GM19025 (cell line): Measurements from ENCODE around the gene TBC1D9B.
"Not testable (repeated sequence)": the region's sequence is repeated elsewhere in the genome, so short reads cannot be mapped to it uniquely, and the experiment has no call there.

ENCODE experiments used
- ATAC-seq: cut with Tn5 transposase; IDR thresholded peaks from one replicate; pipeline ENCODE4 v1.9.1; 2021; ENCODE audit warnings: mild to moderate bottlenecking, low read depth, moderate library complexity; ENCODE audit not compliant: unreplicated experiment

The TBC1D9B gene

DNA sequence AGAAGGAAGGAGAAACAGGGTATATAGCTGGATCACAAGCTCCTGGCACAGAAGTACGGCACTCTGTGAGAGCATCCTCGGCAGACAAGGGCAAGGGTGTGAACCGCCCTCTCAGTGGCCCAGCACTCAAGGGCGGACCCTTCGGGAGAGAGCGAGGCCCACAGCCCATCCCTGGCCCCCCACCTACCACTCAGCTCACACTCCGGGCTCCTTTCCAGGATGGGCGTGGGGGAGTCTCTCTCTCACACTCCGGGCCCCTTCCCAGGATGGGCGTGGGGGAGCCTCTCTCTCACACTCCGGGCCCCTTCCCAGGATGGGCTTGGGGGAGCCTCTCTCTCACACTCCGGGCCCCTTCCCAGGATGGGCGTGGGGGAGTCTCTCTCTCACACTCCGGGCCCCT is 36.2 kb downstream of the TBC1D9B start:
- ATAC-seq: not testable (repeated sequence)

DNA sequence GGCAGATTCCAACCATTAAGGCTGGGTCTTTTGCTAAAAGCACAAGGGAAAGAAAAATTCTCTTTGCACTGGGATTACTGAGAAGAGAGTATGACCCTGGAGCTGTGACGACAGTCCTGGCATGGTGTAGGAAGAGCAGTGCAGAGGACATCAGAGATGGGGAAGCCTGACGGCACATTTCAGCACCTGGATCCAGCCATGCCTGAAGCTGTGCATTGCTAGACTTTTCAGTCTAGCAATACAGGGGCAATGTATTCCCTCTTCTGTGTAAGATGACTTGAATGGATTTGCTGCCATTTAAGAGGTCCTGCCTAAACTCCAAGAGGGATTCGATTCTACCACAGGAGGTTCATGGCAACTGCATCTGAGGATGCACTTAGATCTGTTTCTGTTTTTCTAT is 36.7 kb downstream of the TBC1D9B start:
- ATAC-seq: no peak

DNA sequence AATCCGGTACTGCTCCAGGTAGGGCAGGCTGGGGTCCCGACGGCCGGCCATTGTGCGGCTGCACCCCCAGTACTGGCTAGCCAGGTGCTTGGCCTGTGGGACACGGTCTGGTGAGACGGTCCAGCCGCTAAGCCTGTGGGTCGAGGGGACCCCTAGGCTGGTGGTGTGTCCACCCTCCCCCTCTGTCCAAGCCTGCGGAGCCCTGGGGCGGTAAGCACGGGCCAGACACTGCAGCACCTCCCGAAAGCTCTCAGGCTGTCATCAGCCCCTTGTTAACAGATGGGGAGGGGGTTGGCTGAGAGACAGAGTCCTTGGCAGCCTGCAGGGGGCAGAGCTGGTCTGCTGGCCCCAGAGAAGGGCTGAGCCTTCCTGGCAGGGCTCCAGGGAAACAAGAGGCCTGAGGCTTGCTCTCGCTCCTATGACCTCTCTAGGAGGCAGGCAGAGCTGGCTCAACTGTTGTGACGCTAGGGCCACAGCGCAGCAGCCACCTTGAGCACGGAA is 37.2 kb downstream of the TBC1D9B start:
- ATAC-seq: no peak

DNA sequence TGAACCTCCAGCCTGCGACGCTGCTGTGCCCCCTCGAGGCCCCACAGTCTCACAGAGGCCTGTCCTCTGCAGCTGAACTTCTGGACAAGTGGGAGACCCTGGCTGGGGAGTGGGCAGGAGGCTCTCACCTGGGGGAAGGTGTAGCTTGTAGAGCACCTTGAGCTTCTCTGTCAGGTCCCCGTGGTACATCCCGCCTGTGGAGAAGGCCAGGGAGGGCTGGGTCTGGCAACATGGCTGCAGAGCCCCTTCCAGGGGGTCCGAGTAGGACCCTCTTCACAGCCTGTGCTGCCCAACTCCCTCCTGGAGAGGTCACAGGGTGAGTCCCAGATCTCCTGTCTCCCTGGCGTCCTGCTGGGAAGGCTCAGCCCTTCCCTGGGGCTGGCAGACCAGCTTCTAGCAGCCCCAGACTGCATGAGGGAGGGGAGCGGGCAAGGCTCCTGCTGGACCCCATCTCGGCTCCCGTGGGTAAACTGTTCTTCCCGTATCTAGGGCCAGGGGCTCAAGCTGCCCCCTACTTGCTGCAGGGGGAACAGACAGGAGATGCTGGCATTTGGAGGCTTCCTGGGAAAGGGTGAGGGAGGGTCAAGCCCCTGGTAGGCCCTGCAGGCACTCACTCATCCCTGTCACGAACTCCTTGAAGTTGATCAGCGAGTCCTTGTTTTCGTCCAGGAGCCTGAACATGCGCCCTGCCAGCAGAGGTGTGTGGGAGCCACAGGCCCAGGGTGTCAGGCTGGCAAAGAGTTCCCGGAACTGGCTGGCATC is 37.9 kb downstream of the TBC1D9B start:
- no peak for ATAC-seq

DNA sequence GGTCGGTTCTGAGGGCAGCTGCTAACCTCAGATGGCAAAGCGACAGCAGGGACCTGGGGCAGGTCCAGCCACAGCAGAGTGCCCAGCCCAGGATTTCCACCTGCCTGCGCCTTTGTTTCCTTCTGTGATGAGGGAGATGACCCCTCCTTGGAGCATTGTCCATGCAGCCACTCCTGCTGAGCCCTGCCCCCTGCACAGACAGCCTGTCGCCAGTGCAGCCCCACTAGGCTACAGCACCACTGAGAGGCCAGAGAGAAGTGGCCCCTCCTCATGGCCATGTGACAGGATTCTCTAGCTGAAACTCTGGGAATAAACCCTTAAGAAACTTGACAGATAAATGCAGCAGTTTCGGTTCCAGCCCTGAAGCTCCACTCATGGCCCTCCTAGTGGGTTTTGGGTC is 38.6 kb downstream of the TBC1D9B start:
- no peak for ATAC-seq

DNA sequence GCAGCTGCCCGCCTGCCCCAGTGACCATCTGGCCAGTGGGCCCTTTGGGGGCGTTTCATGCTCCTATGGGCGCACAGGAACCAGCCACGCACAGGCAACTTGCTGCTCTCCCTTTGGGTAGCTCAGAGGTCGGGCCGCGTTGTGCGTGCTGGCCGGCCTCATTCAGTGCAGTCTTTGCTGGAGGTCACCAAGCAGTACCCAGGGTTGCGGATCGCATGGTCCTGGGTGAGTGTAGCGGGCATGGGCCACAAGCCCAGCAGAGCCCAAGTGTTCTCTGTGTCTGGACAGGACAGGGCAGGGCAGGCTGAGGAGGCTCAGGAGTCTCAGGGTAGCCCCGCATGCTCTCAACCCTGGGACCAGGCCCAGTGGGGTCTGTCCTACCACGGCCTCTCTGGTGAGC is 39.2 kb downstream of the TBC1D9B start:
- no peak for ATAC-seq

DNA sequence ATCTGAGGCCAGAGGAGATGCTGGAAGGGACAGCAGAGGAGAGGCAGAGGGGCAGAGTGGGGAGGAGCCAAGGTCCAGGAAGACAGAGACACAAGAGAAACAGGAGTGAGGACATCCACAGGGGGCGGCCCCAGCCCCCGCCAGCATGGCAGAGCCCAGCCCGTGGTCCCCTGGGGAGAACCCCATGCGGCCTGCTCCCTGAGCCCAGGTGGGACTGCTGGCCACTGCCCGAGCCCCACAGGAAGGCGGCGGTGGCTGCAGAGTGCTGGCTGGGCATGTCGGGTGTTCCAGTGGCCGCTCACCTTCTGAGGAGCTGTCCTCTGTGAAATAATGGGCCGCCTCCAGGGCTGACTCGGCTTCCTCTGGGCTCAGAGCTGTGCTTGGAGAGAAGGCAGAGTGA is 40.2 kb downstream of the TBC1D9B start:
- no peak for ATAC-seq

DNA sequence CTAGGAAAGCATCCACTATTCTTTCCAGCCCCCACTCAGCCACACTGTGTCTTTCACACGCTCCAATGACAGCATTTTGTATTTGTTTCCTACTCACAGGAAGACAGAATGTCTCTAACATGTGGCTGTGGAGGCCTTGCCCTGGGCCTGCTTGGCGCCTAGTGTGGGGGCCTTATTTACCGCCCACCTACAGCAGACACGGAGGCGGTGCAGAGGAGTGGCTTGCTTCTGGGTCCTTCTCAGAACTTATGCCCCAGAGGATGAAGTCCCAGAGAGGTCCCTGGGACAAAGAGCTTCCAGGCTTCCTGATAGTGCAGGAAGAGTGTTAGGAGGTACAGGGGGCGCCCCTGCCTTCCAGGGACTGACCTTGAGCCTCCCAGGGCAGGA is 40.6 kb downstream of the TBC1D9B start:
- no peak for ATAC-seq

DNA sequence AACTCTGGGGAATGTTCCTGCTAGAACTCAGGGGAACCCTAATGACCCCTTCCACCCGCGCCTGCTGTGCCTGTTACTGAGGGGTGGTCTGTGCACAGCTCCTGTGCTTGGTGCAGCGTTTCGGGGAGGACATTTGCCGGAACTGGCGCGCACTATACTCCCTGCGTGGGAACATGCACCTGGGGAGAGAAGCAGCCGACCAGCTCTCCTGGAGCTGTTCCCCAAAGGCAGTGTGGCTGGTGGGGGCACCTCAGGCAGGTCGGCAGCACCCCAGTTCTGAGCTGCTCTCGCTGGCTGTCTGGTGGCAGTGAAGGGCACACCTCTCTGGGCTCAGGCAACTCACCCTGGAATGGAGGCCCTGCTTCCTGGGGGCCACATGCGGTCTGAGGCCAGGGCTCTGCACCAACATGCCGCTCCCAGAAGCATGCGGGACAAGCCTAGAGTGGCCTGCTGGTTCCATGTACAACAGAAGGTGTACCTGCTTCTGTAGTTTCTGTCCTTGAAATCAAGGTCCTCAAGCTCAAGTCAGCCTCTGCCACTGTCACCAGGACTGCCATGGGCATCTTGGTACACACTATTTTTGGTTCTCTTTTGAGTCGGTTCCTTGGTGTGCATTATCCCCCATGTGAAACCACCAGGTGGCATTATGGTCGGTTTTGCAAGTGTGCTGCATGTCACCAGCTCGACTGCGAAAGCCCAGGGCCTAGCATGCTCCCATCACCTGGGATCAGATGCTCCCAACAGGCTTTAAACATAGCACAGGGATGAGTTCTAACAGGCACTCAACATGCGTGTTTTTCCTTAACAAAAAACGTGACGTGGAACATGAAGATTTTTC is 41.2 kb downstream of the TBC1D9B start:
- ATAC-seq: no peak

DNA sequence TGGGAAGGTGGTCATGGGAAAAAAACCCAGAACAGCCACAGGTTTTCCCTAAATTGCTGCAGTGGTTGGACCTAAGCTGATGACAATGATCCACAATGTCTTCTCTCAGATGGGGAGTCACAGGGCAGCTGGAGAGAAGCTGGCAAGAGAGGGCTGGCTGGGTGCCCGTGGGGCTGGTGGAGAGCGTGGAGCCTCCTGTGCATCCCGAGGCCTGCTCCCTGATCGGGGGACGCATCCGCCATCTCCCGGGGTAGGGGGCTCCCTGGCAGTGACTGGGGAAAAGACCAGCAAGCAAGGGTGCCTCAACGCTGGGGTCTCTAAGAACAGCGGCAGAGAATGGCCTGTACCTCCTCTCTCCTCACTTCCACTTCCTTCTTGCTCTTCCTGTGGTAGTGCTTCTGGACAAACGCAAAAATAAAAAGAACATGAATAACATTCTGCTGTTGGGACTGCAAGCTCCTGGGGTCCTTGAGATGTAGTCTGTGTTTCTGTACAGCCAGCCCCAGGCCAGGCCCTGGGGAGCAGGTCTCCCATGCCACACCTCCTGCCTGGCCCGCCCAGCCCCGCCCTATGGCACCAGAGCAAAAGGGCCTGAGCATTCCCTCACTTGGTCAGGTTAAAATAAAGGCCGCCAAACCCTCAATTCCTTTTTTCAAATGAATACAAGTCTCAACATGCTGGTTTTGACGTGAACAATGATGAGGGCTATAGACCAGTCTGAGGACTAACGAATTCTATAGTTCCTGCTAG is 42.0 kb downstream of the TBC1D9B start:
- no peak for ATAC-seq

DNA sequence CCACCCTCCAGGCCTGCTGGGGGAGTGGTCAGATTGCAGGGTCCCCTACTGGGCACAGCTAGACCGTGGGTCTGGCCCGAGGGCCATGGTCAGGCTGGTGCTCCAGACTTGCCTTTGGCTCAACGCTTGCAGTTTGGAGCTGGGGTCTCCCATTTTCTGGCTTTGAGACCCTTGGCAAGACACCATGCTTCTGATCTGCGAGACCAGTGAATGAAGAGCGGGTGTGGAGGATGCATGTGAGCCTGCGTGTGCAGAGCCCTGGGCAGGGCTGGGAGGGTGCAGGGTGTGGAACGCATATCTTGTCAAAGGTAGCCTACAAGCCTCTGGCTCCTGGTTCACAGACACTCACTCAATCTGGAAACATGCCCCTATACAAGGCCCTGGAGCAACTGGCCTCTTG is 43.0 kb downstream of the TBC1D9B start:
- ATAC-seq: no peak

DNA sequence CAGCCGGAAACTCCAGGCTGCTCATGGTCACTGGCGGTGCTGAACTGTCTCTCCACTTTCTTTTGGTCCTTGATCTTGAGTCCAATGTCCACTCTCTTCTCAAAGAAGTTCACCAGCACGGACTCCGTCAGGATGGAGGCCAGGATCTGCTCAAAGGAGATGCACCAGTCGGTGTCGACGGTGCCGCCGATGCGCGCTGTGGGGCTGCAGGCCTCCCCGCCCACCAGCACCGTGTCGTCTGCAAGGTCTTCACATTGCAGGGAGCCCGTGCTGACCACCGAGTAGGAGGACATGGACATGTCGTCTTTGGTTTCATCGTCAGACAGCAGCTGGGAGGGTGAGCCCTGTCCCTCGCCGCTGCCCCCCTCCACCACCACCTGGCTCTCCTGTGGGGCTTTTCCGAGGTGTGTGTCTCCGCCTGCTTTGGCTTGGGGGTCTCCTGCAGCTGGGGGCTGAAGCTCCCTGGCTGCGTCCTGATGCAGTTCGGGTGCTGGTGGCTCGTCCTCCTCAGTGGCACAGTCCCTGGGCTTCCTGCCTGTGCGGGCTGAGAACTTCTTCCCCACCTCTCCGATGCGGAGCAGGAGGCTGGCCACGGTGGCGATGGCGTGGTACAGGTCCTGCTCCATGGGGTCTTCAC is 44.1 kb downstream of the TBC1D9B start:
- ATAC-seq: no peak

DNA sequence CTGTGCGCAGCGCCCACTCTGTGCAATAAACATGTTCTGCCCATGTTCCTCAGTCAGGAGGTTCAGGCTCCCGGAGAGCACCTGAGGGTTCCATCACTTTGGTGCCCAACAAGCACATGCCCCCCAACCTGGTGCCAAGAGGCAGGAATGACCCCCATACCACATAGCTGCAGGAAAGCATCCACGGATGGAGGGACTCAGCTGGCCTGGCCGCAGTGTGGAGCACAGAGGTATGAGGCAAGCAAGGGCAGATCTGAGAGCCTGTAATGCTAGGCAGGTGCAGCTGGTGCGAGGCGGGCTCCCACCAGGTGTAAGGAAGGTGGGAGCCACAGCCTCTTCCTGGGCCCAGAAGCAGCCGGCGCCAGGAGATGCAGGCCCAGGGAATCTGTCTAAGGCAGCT is 44.8 kb downstream of the TBC1D9B start:
- no peak for ATAC-seq

DNA sequence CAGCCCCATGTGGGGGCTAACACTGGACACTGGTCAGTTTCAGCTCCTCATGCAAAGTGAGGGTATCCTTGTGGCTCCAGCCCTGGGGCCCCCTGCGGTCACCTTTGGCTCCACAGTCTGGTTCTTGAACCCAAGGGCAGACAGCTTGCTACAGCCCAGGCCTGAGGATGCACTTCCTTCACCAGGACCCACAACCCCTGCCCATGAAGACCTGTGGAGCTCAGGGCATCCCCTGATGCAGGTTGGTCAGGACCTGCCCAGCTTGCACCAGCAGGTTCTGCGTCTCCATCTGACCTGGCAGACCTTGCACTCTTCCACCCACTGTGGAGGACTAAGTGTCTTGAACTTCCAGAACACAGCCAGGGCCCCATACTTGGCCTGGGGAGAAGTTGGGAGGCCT is 45.4 kb downstream of the TBC1D9B start:
- no peak for ATAC-seq

DNA sequence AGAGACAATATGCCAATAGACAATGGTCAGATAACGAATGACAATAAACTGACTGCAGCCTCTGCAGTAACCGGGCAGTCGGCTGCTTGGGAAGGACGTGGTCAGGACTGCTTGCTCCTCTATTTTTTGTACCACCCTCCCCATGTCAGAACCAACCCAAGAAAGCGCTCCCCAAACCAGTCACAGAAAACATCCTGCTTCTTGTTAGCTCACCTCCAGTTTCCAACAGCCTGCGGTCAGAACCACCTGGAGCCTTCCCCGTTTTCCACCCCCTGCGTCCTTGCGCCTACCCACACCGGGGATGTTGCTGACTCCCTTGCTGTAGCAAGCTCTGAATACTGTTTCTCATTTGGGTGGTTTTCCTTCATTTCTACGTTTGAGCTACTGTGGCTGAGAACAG is 47.4 kb downstream of the TBC1D9B start:
- no peak for ATAC-seq

DNA sequence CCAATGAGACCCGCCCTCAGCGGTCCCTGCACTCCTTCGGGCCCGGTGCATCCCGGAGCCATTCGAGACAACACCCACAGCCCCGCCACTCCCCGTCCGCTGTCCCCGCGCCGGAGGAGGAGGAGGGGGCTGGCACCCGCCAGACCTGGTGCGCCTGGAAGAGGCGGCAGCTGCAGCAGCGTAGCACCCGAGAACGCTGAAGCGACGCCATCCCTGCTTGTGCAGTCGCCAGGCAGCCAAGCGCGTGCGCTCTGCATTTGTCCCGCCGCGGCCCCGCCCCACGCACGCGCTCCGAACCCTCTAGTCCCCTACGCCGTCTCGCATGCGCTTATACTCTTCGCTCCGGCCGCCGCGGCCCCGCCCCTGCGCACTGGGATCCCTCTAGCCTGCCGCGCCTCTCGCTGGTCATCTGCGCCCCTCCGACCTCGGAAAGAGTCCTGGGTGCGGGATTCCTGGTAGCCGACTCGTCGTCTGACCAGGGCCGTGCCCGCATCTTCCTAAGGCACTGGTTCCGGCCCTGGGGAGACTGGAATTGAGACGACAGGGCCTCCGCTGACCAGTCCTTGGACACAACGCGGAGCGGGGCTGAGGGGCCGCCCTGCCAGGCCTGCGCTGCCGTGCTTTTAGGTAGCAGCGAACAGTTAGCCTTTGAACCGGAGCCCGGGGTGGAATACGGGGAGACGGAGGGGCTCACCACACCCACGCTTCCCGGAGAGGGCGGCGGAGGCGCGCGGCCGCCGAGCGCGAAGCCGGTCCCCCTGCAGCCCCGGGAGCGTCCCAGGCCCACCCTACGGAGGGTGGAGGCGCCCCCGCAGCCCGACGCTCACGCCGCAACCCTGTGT is 48.9 kb downstream of the TBC1D9B start, which contains the start of gene MRNIP:
Gene MRNIP (minus strand): TSS at position 232 of the 842 bp plus-strand sequence. CDS start 21 bp downstream, at position 211.
- ATAC-seq: peak; percentile 97

DNA sequence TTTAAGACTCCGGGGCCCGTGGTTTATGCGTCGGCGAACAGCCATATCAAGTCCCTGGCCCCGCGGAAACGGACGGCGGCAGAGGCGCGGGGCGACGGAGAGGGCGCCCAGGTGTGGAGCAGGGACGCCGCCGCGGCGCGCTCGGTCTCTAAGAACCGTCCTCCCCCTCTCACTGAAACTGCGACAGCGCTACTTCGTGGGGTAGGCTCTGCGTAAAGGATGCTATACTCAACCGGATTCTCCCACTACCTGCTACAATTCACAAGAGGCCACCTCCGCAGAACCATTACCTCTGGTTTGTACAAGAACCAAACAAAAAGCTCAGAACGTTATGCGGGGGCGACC is 49.5 kb downstream of the TBC1D9B start:
- peak; percentile 20 for ATAC-seq

DNA sequence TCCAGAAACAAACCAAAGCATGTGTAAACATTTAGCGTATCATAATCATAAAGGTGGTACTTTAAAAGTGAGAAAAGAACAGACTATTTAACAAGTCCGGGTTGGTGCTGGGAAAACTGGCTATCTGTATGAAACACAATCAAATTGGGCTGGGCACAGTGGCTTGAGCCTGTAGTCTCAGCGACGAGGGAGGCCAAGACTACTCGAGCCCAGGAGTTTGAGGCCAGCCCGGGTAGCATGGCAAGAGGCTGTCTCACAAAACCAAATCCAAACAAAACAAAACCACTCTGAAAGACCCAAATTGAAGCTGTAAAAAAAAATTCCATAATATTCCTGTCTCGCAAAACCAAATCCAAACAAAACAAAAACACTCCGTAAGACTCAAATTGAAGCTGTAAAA is 53.3 kb downstream of the TBC1D9B start:
- ATAC-seq: no peak

DNA sequence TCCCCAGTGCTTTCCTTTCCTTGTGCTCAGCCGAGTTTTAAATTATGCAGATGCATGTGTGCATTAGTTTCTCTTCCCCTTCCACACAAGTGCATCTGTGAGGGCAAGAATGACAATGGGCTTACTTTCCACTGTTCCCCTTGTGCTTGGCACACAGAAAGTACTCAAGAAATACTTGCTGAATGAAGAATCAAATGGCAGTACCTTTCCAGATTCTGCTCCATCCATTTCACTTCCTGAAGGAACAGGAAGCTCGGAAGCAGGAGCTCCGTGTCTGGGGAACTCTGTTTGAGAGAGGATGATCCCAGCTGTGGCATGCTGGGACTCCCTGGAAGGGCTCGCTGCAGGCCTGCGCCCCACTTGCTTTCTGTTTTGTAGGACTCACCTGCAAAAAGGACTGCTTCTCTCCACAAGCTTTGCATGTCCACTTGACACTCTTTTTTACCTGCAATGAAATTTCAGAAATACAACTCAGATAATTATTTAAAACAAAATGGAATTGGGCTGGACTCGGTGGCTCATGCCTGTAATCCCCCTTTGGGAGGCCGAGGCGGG is 54.6 kb downstream of the TBC1D9B start:
- ATAC-seq: peak; percentile 79
